GM23248 (cell line): ENCODE measurements around the gene PDE6B. TPM values are rescaled to one million over a fixed set of nuclear protein-coding genes. Genes with fewer than 3 reads are reported as not detected.

Experiments used
- DNase-seq: peaks from one replicate; pipeline ENCODE4 v3.0.0-alpha.2; 2015
- H2AFZ ChIP-seq: fragments of 200-600 bp; sonication (generic); 2 replicates; pipeline ENCODE4 v1.6.1; 2016; ENCODE audit warnings: antibody characterized with exemption
- H3F3A ChIP-seq: fragments of 200-600 bp; sonication (generic); 2 replicates; pipeline ENCODE4 v1.6.1; 2016; ENCODE audit warnings: mild to moderate bottlenecking, antibody characterized with exemption, mixed run types; ENCODE audit not compliant: insufficient read depth
- H3K27ac ChIP-seq: fragments of 200-600 bp; sonication (generic); 2 replicates; pipeline ENCODE4 v1.5.1; 2016; ENCODE audit warnings: mild to moderate bottlenecking
- H3K27me3 ChIP-seq: fragments of 200-600 bp; sonication (generic); replicated peaks from 2 replicates; pipeline ENCODE4 v1.6.1; 2016; ENCODE audit warnings: mild to moderate bottlenecking; ENCODE audit not compliant: insufficient read depth
- H3K36me3 ChIP-seq: fragments of 200-600 bp; sonication (generic); 2 replicates; pipeline ENCODE4 v1.6.1; 2016; ENCODE audit warnings: low read depth, mild to moderate bottlenecking
- H3K4me1 ChIP-seq: fragments of 200-600 bp; sonication (generic); 2 replicates; pipeline ENCODE4 v1.6.1; 2016; ENCODE audit warnings: mild to moderate bottlenecking; ENCODE audit not compliant: insufficient read depth
- H3K4me2 ChIP-seq: fragments of 200-600 bp; sonication (generic); one replicate; pipeline ENCODE4 v1.6.1; 2016; ENCODE audit warnings: mild to moderate bottlenecking; ENCODE audit not compliant: unreplicated experiment
- H3K4me3 ChIP-seq: fragments of 200-600 bp; sonication (generic); 2 replicates; pipeline ENCODE4 v1.5.1; 2016; ENCODE audit warnings: mild to moderate bottlenecking
- H3K79me2 ChIP-seq: fragments of 200-600 bp; sonication (generic); 2 replicates; pipeline ENCODE4 v1.6.1; 2016; ENCODE audit warnings: mild to moderate bottlenecking; ENCODE audit not compliant: insufficient read depth
- H3K9ac ChIP-seq: fragments of 200-600 bp; sonication (generic); 2 replicates; pipeline ENCODE4 v1.6.1; 2016; ENCODE audit warnings: mild to moderate bottlenecking
- H3K9me2 ChIP-seq: fragments of 200-600 bp; sonication (generic); 2 replicates; pipeline ENCODE4 v1.6.1; 2016; ENCODE audit warnings: mixed run types, mild to moderate bottlenecking, moderate library complexity; ENCODE audit not compliant: insufficient read depth
- H3K9me3 ChIP-seq: fragments of 200-600 bp; sonication (generic); one replicate; pipeline ENCODE4 v1.6.1; 2017; ENCODE audit warnings: low read depth
- H4K20me1 ChIP-seq: fragments of 200-600 bp; sonication (generic); 2 replicates; pipeline ENCODE4 v1.6.0; 2016; ENCODE audit not compliant: insufficient read depth
- EZH2 ChIP-seq: fragments of 200-600 bp; sonication (generic); IDR thresholded peaks from 2 replicates; pipeline ENCODE4 v1.6.1; 2018; ENCODE audit warnings: antibody characterized with exemption, mild to moderate bottlenecking; ENCODE audit not compliant: insufficient read depth, poor library complexity, severe bottlenecking
- EZH2phosphoT487 ChIP-seq: fragments of 200-600 bp; sonication (generic); IDR thresholded peaks from 2 replicates; pipeline ENCODE4 v1.6.1; 2018; ENCODE audit warnings: antibody characterized with exemption, moderate library complexity, mild to moderate bottlenecking, low read depth; ENCODE audit not compliant: insufficient read depth
- WGBS, 2 experiments: methylation state at CpG; one replicate each; pipeline ENCODE4 v1.1.6; 2015 to 2017; ENCODE audit warnings: low lambda C conversion rate in 2 of 2, low coverage in 1 of 2; ENCODE audit errors: missing lambda C conversion rate in 2 of 2; 5-methylcytosine and 5-hydroxymethylcytosine counted together
- in situ Hi-C: fragments of 300-500 bp; cut with MboI; formaldehyde crosslinking; loops from 2 replicates; pipeline ENCODE4 v1.15.0; 2020
- polyA plus RNA-seq: library from polyadenylated mRNA; unstranded; fragments of >200 nt; fragmentation: Nextera tagmentation; extraction: Ambion mirVana; gene quantifications from 2 replicates; pipeline ENCODE4 v1.2.1, GENCODE V29; 2016
- total RNA-seq: library from RNA; depleted of rRNA; stranded (reverse); fragments of >200 nt; shearing (Covaris generic); gene quantifications from 2 replicates; pipeline ENCODE4 v1.2.3, GENCODE V29; 2014

PDE6B gene
- total and polyA plus RNA-seq, 2 experiments from 2014 or later, result 0.11 TPM; not detected in 1

DNA sequence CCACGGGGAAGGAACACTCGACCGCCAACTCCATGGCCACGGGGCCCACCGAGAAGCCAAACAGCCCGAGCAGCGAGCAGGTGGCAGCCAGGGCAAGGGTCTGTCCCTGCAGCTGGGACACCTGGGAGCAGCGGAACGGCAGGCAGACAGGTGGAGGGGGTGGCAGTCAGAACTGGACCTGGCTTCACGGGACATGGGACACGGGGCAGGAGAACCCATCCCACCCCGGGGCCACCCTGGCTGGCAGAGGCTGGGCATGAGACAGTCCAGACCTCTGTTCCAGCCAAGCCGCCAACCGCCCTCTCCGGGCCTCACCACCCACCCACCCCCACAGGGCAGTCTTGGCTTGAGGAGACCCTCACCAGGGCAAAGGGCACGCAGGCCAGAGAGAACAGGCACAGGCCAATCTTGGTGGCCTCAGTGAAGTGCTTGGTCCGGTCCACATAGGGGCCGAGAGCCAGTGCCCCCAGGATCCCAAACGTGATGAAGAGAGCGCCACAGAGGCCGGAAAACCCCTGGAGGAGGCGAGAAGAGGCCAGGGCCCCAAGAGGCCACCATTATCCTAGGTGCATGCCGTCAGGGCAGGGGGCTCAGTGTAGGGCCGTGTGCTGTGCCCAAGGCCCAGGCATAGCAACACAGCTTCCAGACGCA is 58.0 kb downstream of the PDE6B start:
- no peak for DNase-seq
- Histone ChIP-seq H3K27me3 (no peaks in the 10 kb centered on the region), H3K9me3 (no peaks in the 10 kb centered on the region), H3K36me3 (no peaks in the 10 kb centered on the region), H3K4me3 (no peak overlapping the region), H3F3A (peaks cover 10% of the 10 kb centered on the region; the same call in 1 of the 2 replicates), H3K27ac (no peak overlapping the region), H3K9me2 (no peaks in the 10 kb centered on the region), H3K4me2 (no peak overlapping the region), H3K4me1 (peaks cover 14% of the 10 kb centered on the region), H2AFZ (no peak overlapping the region), H4K20me1 (no peaks in the 10 kb centered on the region), H3K79me2 (no peaks in the 10 kb centered on the region), H3K9ac (no peak overlapping the region)
- WGBS, 2 experiments, result 77 to 79% methylated on average over 22 to 25 of the region's 25 CpGs
- in situ Hi-C loops, result no loop called here
- no peak for TF ChIP-seq EZH2phosphoT487
- TF ChIP-seq EZH2, result no peak

DNA sequence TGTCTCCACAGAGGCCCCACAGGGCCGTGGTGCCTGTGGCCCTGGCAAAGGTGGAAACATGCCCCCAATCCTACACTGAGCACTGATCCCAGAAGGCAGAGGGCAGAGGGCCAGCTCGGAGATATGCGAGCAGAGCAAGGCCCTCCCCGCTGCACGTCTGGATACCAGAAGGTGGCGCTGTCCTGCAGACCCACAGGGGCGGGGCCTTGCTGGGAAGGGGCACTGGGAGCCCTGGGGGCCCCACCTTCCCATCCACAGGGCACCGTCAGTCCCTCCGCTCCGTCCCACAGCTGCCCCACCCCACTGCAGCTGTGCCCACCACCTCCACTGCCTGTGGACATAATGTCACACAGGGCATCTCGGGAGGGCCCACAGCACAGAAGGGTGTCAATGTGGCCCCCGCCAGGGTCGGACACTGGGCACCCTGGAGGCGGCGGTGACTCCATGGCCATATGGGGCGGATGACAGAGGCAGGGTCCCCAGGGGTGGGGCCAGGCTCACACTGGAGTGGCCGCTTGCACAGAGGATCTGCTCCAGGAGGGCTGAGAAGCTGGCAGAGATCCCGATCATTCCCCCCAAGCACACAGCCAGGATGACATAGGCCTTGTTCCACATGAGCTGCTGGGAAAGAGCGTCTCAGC is 58.7 kb downstream of the PDE6B start:
- H3F3A ChIP-seq, result peaks cover 12% of the 10 kb centered on the region; the same call in 1 of the 2 replicates
- no peak overlapping the region for H3K4me3 ChIP-seq
- no peaks in the 10 kb centered on the region for H4K20me1 ChIP-seq
- peak; percentile 89 for DNase-seq
- no peaks in the 10 kb centered on the region for H3K79me2 ChIP-seq
- H3K27ac ChIP-seq, result no peak overlapping the region
- no peaks in the 10 kb centered on the region for H3K27me3 ChIP-seq
- H2AFZ ChIP-seq, result no peak overlapping the region
- H3K9me3 ChIP-seq, result no peaks in the 10 kb centered on the region
- H3K4me1 ChIP-seq, result peaks cover 19% of the 10 kb centered on the region
- 37 to 38% methylated on average over 15 to 19 of the region's 19 CpGs for WGBS, 2 experiments
- H3K9me2 ChIP-seq, result no peaks in the 10 kb centered on the region
- no peak overlapping the region for H3K4me2 ChIP-seq
- no peak for TF ChIP-seq EZH2phosphoT487
- TF ChIP-seq EZH2, result no peak
- H3K9ac ChIP-seq, result no peak overlapping the region
- H3K36me3 ChIP-seq, result no peaks in the 10 kb centered on the region
- in situ Hi-C loops, result no loop called here

DNA sequence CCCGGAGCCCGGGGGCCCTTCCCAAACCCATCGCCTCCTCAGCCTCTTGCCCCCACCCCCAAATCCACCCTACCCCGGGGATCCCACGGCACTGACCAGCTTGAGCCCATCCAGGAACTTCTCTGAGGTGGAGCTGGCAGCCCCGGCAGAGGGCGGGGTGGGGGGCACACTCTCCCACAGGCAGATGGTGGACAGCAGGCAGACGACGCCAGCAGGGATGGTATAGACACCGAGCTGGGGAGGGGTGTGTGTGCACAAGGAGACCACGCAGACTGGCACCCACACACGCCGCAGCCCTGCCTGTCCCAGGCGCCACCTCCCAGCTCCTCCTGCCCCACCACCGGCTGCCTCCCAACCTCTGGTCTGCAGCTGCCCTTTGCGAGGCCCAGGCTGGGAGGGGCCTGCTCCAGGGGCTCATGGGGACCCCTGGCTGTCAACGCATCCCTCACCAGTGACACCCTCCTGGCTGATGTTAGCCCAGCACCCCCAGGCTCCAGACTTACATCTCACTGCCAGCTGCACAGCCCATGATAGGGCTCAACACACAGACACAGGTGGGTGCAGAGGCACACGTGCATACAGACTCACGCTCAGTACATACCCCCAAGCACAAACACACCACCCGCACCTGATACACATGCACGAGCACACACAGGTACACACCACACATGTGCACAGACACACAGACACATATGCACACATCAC is 59.4 kb downstream of the PDE6B start:
- in situ Hi-C loops, result no loop called here
- no peak overlapping the region for H3K4me3 ChIP-seq
- no peaks in the 10 kb centered on the region for H3K36me3 ChIP-seq
- H3K79me2 ChIP-seq, result no peaks in the 10 kb centered on the region
- peaks cover 22% of the 10 kb centered on the region for H3K4me1 ChIP-seq
- 73 to 77% methylated on average over 17 to 21 of the region's 21 CpGs for WGBS, 2 experiments
- no peak for TF ChIP-seq EZH2phosphoT487
- TF ChIP-seq EZH2, result no peak
- no peaks in the 10 kb centered on the region for H4K20me1 ChIP-seq
- peaks cover 12% of the 10 kb centered on the region; the same call in 1 of the 2 replicates for H3F3A ChIP-seq
- H3K9me3 ChIP-seq, result no peaks in the 10 kb centered on the region
- no peak for DNase-seq
- no peak overlapping the region for H2AFZ ChIP-seq
- no peaks in the 10 kb centered on the region for H3K27me3 ChIP-seq
- no peak overlapping the region for H3K27ac ChIP-seq
- no peak overlapping the region for H3K9ac ChIP-seq
- H3K4me2 ChIP-seq, result no peak overlapping the region
- no peaks in the 10 kb centered on the region for H3K9me2 ChIP-seq

GRCh38 chr4:685679-686412 is 60.5 kb downstream of the PDE6B start:
- Histone ChIP-seq H3K4me3 (no peak overlapping the region), H2AFZ (no peak overlapping the region), H3K36me3 (no peaks in the 10 kb centered on the region), H3K27me3 (no peaks in the 10 kb centered on the region), H3F3A (peaks cover 12% of the 10 kb centered on the region; the same call in 1 of the 2 replicates), H3K4me1 (peaks cover 22% of the 10 kb centered on the region), H3K9me2 (no peaks in the 10 kb centered on the region), H3K9ac (no peak overlapping the region), H3K79me2 (no peaks in the 10 kb centered on the region), H3K9me3 (no peaks in the 10 kb centered on the region), H3K4me2 (no peak overlapping the region), H4K20me1 (no peaks in the 10 kb centered on the region), H3K27ac (no peak overlapping the region)
- DNase-seq, result no peak
- 91 to 92% methylated on average over 28 to 31 of the region's 37 CpGs for WGBS, 2 experiments
- in situ Hi-C loops, result no loop called here
- TF ChIP-seq EZH2 (no peak), EZH2phosphoT487 (no peak)
